GM13976 (cell line): ENCODE measurements around the gene C1orf159.

ENCODE experiments used
- DNase-seq: peaks from one replicate; pipeline ENCODE4 v3.0.0; 2012; ENCODE audit warnings: low spot score
- CTCF ChIP-seq: IDR thresholded peaks from 2 replicates; pipeline ENCODE4 v1.5.1; 2012; ENCODE audit warnings: borderline replicate concordance, mild to moderate bottlenecking; ENCODE audit not compliant: insufficient read depth; ENCODE audit errors: extremely low read depth, missing control alignments, control extremely low read depth
- in situ Hi-C: fragments of 300-500 bp; cut with MboI; formaldehyde crosslinking; loops from one replicate; pipeline ENCODE4 v1.12.0; 2022; ENCODE audit warnings: low sequenced_read_pairs, mixed read lengths, inconsistent platforms; ENCODE audit not compliant: unreplicated experiment

Gene C1orf159

GRCh38 chr1:1083416-1084371 is 32.2 kb downstream of the C1orf159 start:
- no peak for DNase-seq
- no peak for TF ChIP-seq CTCF
- in situ Hi-C loops: no loop called here

GRCh38 chr1:1082776-1083415 is 33.0 kb downstream of the C1orf159 start:
- in situ Hi-C loops: no loop called here
- DNase-seq: no peak
- no peak for TF ChIP-seq CTCF

- DNase-seq: no peak
- TF ChIP-seq CTCF: no peak
- in situ Hi-C loops: no loop called here
Observed at GRCh38 chr1:1082239-1082775, 33.6 kb downstream of the C1orf159 start.

GRCh38 chr1:1081311-1082238 is 34.3 kb downstream of the C1orf159 start:
- no peak for TF ChIP-seq CTCF
- no peak for DNase-seq
- in situ Hi-C loops: no loop called here

GRCh38 chr1:1080951-1081310 is 35.0 kb downstream of the C1orf159 start:
- no peak for TF ChIP-seq CTCF
- no peak for DNase-seq
- in situ Hi-C loops: no loop called here
